Subcutaneous adipose tissue (tissue), 4 donors: Measurements from ENCODE around the gene CA11. TPM values are rescaled to one million over a fixed set of nuclear protein-coding genes. Genes with fewer than 3 reads are reported as not detected.

Experiments
- total RNA-seq, 4 donors: library from RNA; depleted of rRNA; stranded (reverse); fragments of >200 nt; gene quantifications; one replicate each; pipeline ENCODE4 v1.1.0, GENCODE V29; 2016
- TF ChIP-seq, protein P1 (sequence below): fragments of 450-650 bp; IDR thresholded peaks from one replicate; pipeline ENCODE4 v1.5.1; 2016; ENCODE audit warnings: low read depth, mild to moderate bottlenecking, control low read depth, antibody characterized with exemption, moderate library complexity

The CA11 gene
- total RNA-seq, 4 donors from 2014 or later = 1.5 to 3.4 TPM; not detected in 2

GRCh38 chr19:48673436-48674100 lies 27.6 kb upstream of the CA11 start:
- TF ChIP-seq, protein P1, sequence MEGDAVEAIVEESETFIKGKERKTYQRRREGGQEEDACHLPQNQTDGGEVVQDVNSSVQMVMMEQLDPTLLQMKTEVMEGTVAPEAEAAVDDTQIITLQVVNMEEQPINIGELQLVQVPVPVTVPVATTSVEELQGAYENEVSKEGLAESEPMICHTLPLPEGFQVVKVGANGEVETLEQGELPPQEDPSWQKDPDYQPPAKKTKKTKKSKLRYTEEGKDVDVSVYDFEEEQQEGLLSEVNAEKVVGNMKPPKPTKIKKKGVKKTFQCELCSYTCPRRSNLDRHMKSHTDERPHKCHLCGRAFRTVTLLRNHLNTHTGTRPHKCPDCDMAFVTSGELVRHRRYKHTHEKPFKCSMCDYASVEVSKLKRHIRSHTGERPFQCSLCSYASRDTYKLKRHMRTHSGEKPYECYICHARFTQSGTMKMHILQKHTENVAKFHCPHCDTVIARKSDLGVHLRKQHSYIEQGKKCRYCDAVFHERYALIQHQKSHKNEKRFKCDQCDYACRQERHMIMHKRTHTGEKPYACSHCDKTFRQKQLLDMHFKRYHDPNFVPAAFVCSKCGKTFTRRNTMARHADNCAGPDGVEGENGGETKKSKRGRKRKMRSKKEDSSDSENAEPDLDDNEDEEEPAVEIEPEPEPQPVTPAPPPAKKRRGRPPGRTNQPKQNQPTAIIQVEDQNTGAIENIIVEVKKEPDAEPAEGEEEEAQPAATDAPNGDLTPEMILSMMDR = no peak

DNA sequence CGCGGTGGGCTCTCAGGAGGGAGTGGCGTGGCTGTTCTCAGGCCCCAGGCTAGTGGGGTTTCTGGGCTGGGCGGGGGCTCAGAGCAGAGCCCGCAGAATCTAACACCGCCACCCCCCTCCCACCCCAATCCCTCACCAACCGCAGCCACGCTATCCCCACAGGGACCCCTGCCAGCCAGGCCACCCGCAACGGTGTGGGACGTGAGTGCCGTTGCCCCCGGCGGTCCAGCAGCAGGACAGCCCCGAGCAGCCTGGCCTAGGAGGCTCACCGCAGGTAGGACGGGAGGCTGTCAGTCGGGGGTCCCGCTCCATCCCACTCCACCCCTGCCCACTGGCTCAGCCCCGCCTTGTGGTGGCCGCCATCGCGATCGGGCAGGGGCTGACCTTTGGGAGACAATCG lies 27.0 kb upstream of the CA11 start, which contains the start of gene NTN5:
Gene NTN5 (minus strand): TSS at position 24 of the 400 bp plus-strand sequence. CDS start 2,031 bp downstream, outside the sequence.
- TF ChIP-seq, protein P1 = no peak

DNA sequence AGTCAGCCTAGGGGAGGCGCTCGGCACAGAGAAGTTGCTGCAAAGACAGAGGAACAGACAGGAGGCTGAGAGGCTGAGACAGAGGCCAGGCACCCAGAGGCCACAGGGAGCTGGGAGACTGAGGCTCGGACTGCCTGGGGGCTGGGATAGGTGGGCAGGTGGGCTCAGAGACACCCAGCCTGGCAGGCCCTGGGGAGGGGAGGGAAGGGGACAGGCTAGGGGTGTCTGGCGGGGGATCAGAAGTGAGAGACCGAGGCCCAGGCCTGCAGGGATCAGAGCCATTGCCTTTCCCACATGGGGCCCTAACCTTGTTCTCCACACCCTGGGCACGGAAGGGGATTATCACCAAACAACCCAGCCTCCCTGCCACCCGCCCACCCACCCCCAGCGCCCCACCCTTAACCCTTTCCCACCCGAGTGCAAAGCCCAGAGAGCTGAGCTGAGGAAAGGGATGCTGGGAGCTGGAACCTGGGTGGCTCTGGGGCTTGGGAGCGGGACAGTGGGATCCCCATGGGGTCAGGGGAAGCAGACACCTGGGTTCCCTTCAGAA lies 25.5 kb upstream of the CA11 start:
- TF ChIP-seq, protein P1 = no peak

DNA sequence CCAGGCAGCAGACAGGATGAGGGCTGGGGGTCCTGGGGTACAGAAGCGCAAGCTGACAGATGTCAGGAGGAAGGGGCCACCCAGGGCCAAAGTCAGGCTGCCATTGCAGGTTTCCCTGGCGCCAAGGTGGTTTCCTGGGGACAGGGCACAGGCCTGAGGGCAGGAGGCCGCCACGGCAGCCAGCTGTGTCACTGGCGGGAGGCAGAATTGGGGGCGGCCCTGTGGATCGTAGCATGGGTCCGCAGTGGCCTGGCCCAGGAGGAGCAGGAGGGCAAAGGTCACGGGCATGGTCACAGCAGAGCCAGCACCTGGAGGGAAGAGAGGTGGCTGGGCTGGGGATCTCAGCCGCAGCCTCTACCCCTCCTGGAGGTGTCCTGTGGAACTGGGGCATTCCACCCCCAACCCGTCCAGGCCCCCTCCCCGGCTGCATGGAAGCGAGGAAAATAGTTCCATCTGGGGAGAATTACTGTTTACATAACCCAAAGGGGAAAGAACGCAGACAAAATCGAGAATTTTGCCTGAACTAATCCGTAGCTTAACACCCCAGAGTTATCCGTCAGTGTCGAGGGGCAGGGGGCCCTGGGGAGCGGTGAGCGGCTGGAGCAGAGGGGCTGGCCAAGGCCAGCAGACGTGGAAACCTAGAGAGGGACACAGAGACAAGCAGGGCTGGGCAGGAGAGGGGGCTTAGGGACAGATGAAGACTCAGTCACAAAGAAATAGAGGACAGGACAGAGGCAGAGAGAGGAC lies 24.9 kb upstream of the CA11 start:
- TF ChIP-seq, protein P1 = no peak

GRCh38 chr19:48669903-48670668 lies 24.1 kb upstream of the CA11 start:
- TF ChIP-seq, protein P1 = no peak

- TF ChIP-seq, protein P1 = no peak
Observed at GRCh38 chr19:48668761-48669160, 22.8 kb upstream of the CA11 start.

DNA sequence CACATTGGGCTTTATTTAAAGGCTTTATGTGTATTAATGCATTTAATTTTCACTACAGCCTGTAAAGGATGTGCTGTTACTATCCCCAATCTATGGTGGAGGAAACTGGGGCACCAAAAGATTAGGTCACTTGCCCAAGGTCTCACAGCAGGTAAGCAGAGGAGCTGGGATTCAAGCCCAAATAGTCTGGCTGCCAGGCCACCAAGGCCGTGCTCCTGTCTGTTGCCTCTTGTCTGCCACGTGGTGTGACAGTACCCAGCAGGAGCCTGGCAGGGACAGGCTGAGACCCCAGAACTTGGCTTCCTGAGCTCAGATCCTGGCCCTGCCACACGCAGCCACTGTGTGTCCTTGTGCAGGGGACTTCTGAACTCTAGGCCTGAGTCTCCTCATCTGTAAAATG lies 22.3 kb upstream of the CA11 start:
- TF ChIP-seq, protein P1 = no peak
